AG10803 (cell line): ENCODE measurements around the gene AKR1A1.

Experiments
- DNase-seq: peaks from one replicate; pipeline ENCODE4 v3.0.0; 2010; ENCODE audit warnings: low read depth
- H3K4me3 ChIP-seq: 2 replicates; pipeline ENCODE4 v1.5.1; 2011; ENCODE audit warnings: mild to moderate bottlenecking, low read length, control low read depth
- TF ChIP-seq, protein P1 (sequence below): conservative IDR thresholded peaks from 2 replicates; pipeline ENCODE4 v1.5.1; 2011; ENCODE audit warnings: mild to moderate bottlenecking, low read length, control low read depth, inconsistent platforms

AKR1A1 gene

GRCh38 chr1:45610589-45611226 lies 60.1 kb downstream of the AKR1A1 start:
- TF ChIP-seq, protein P1, sequence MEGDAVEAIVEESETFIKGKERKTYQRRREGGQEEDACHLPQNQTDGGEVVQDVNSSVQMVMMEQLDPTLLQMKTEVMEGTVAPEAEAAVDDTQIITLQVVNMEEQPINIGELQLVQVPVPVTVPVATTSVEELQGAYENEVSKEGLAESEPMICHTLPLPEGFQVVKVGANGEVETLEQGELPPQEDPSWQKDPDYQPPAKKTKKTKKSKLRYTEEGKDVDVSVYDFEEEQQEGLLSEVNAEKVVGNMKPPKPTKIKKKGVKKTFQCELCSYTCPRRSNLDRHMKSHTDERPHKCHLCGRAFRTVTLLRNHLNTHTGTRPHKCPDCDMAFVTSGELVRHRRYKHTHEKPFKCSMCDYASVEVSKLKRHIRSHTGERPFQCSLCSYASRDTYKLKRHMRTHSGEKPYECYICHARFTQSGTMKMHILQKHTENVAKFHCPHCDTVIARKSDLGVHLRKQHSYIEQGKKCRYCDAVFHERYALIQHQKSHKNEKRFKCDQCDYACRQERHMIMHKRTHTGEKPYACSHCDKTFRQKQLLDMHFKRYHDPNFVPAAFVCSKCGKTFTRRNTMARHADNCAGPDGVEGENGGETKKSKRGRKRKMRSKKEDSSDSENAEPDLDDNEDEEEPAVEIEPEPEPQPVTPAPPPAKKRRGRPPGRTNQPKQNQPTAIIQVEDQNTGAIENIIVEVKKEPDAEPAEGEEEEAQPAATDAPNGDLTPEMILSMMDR = no peak
- no peak for DNase-seq
- H3K4me3 ChIP-seq = no peak overlapping the region

- TF ChIP-seq, protein P1 = no peak
- DNase-seq = no peak
- H3K4me3 ChIP-seq = no peak overlapping the region
Observed at GRCh38 chr1:45612941-45613579, 62.4 kb downstream of the AKR1A1 start.

GRCh38 chr1:45615885-45616284 lies 65.3 kb downstream of the AKR1A1 start:
- no peak for DNase-seq
- TF ChIP-seq, protein P1 = no peak
- no peak overlapping the region for H3K4me3 ChIP-seq

GRCh38 chr1:45617618-45618017 lies 67.0 kb downstream of the AKR1A1 start:
- H3K4me3 ChIP-seq = no peak overlapping the region
- no peak for DNase-seq
- TF ChIP-seq, protein P1 = no peak

DNA sequence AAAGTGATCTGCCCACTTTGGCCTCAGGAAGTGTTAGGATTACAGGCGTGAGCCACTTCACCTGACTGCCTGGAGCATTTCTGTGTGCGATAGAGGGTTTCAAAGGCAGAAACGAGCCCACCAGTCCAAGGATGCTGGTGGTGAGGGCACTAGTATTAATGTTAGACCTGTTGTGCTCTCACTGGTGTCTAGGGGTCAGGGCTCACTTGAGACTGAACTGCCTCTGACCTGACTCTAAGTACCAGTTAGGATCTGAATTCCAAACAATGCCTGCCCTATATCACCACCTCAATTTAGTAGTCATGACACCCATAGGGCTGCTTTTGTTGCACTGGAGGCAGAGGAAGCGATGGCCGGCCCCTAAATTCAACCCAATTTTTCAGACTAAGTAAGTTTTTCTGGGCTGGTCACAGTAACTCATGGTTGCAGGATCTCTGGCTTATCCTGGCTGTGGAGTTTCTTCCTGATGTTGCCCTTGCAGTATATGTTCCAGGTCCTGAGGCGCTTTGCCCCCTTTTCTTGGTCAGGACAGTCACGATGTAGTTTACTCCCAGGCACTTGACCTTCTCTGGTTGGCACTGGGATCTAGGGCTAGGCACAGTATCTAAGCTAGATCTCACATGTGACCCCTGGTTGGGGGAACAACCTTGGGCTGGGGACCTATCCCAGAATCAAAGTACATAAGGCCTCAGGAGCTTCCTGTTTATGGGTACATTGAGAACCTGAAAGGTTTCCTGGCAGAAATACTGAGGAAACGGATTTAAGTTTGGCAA lies 68.7 kb downstream of the AKR1A1 start:
- no peak overlapping the region for H3K4me3 ChIP-seq
- DNase-seq = no peak
- TF ChIP-seq, protein P1 = no peak
